ENCODE results near the gene LSAMP.

DNA sequence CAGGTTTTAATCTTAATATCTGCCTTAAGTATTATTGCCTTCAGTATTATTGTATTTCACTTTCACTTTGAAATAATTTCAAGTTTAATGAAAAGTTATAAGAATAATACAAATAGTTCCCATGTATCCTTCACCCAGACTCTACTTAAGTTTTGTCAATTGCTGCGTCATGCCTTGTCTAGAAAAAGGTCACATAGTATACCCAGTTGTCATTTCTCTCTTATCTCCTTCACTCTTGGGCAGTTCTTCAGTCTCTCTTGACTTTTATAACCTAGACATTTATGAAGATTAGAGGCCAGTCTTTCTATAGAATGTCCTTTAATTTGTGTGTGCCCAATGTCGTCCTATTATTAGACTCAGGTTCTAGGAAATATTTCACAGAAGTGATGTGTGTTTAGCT is 367.7 kb downstream of the LSAMP start:
- TF ChIP-seq, protein P1, sequence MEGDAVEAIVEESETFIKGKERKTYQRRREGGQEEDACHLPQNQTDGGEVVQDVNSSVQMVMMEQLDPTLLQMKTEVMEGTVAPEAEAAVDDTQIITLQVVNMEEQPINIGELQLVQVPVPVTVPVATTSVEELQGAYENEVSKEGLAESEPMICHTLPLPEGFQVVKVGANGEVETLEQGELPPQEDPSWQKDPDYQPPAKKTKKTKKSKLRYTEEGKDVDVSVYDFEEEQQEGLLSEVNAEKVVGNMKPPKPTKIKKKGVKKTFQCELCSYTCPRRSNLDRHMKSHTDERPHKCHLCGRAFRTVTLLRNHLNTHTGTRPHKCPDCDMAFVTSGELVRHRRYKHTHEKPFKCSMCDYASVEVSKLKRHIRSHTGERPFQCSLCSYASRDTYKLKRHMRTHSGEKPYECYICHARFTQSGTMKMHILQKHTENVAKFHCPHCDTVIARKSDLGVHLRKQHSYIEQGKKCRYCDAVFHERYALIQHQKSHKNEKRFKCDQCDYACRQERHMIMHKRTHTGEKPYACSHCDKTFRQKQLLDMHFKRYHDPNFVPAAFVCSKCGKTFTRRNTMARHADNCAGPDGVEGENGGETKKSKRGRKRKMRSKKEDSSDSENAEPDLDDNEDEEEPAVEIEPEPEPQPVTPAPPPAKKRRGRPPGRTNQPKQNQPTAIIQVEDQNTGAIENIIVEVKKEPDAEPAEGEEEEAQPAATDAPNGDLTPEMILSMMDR (IDR thresholded peaks at IDR 0.05) = no peak
- no peak for TF ChIP-seq POLR2AphosphoS5 (IDR thresholded peaks at IDR 0.05; ENCODE audit: insufficient read depth in 1 of 2, low read depth in 1 of 2)
- TF ChIP-seq POLR2A (IDR thresholded peaks at IDR 0.05) = no peak
